GM12891 (cell line): ENCODE measurements around the gene DNAJC5.

Experiments
- POLR2A ChIP-seq: IDR thresholded peaks from 2 replicates; pipeline ENCODE4 v1.6.1; 2011; ENCODE audit warnings: low read depth, low read length, control low read depth
- POLR2AphosphoS5 ChIP-seq: IDR thresholded peaks from 2 replicates; pipeline ENCODE4 v1.6.1; 2011; ENCODE audit warnings: low read depth, low read length, control low read depth
- POU2F2 ChIP-seq: IDR thresholded peaks from 2 replicates; pipeline ENCODE4 v1.6.1; 2011; ENCODE audit warnings: low read depth, mild to moderate bottlenecking, control low read depth, low read length, moderate library complexity
- TAF1 ChIP-seq: IDR thresholded peaks from 2 replicates; pipeline ENCODE4 v1.6.1; 2011; ENCODE audit warnings: low read depth, low read length, control low read depth

DNA sequence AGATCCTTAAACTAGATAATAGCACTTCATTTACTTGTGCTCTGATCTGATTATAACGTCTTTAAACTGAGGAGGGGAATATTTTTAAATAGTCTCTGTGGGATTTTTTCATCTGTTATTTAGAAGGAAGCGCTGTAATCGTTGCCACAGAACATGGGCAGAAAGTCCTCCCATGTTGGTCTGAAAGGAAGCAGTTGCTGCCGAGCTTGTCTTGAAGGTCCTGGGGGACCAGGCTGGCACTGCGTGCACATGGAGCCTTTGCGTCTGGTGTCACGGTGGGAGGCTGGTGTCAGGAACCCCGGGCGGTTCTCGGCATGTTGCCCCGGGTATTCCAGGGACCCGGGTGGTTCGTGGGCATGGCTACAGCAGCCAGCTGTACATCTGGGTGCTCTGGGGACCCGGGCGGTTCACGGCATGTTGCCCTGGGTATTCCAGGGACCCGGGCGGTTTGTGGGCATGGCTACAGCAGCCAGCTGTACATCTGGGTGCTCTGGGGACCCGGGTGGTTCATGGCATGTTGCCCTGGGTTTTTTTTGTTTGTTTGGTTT, 18.4 kb upstream of the DNAJC5 start:
- no peak for TF ChIP-seq POLR2AphosphoS5
- TF ChIP-seq TAF1 = no peak
- TF ChIP-seq POLR2A = no peak
- TF ChIP-seq POU2F2 = no peak
